Measurements from ENCODE around the gene MAP2.
A peak's percentile ranks its signal among the peaks of the same experiment; 100 is the strongest.

MAP2 gene

GRCh38 chr2:209719034-209719433 lies 295.2 kb downstream of the MAP2 start:
- DNase-seq (ENCODE audit: low spot score): no peak

GRCh38 chr2:209721497-209721896 lies 297.6 kb downstream of the MAP2 start:
- DNase-seq (ENCODE audit: low spot score): no peak

- DNase-seq (ENCODE audit: low spot score): no peak
Measured at GRCh38 chr2:209726311-209726710, 302.5 kb downstream of the MAP2 start.

GRCh38 chr2:209727077-209727476 lies 303.2 kb downstream of the MAP2 start:
- DNase-seq (ENCODE audit: low spot score): no peak

GRCh38 chr2:209734805-209735204 lies 311.0 kb downstream of the MAP2 start:
- DNase-seq (ENCODE audit: low spot score): no peak

- no peak for DNase-seq (ENCODE audit: low spot score)
Measured at GRCh38 chr2:209741953-209742352, 318.1 kb downstream of the MAP2 start.

GRCh38 chr2:209753020-209753419 lies 329.2 kb downstream of the MAP2 start:
- no peak for DNase-seq (ENCODE audit: low spot score)

- DNase-seq (ENCODE audit: low spot score): no peak
Measured at GRCh38 chr2:209757163-209757562, 333.3 kb downstream of the MAP2 start.

- DNase-seq (ENCODE audit: low spot score): no peak
Measured at GRCh38 chr2:209761566-209761965, 337.7 kb downstream of the MAP2 start.

GRCh38 chr2:209762563-209762962 lies 338.7 kb downstream of the MAP2 start:
- DNase-seq (ENCODE audit: low spot score): no peak

GRCh38 chr2:209763106-209763505 lies 339.3 kb downstream of the MAP2 start:
- no peak for DNase-seq (ENCODE audit: low spot score)

GRCh38 chr2:209766613-209767012 lies 342.8 kb downstream of the MAP2 start:
- DNase-seq (ENCODE audit: low spot score): no peak

GRCh38 chr2:209767316-209767715 lies 343.5 kb downstream of the MAP2 start:
- DNase-seq (ENCODE audit: low spot score): no peak

GRCh38 chr2:209768557-209768956 lies 344.7 kb downstream of the MAP2 start:
- DNase-seq (ENCODE audit: low spot score): no peak

- peak; percentile 77 for DNase-seq (ENCODE audit: low spot score)
Measured at GRCh38 chr2:209771474-209772289, 347.8 kb downstream of the MAP2 start, which contains the start of gene UNC80. Gene UNC80, plus strand, starts transcription at chr2:209771832. Its CDS starts 241 bp downstream, at chr2:209772073.

GRCh38 chr2:209772290-209772685 lies 348.4 kb downstream of the MAP2 start:
- no peak for DNase-seq (ENCODE audit: low spot score)

GRCh38 chr2:209773377-209773776 lies 349.5 kb downstream of the MAP2 start:
- no peak for DNase-seq (ENCODE audit: low spot score)

Measured in AG08395 (cell line).